ENCODE results near the gene RNFT2.
"Not testable (repeated sequence)": the region's sequence is repeated elsewhere in the genome, so short reads cannot be mapped to it uniquely, and the experiment has no call there.

Gene RNFT2

GRCh38 chr12:116799955-116800354, 61.8 kb downstream of the RNFT2 start:
- no peak for DNase-seq

GRCh38 chr12:116800918-116801317, 62.8 kb downstream of the RNFT2 start:
- no peak for DNase-seq

GRCh38 chr12:116802018-116802417, 63.9 kb downstream of the RNFT2 start:
- DNase-seq = no peak

GRCh38 chr12:116803013-116803736, 65.1 kb downstream of the RNFT2 start:
- DNase-seq = peak; percentile 11

- DNase-seq = no peak
These were observed 65.9 kb downstream of the RNFT2 start for GRCh38 chr12:116804051-116804450.

GRCh38 chr12:116806845-116807440, 68.8 kb downstream of the RNFT2 start:
- DNase-seq = no peak

GRCh38 chr12:116807546-116807945, 69.4 kb downstream of the RNFT2 start:
- DNase-seq = no peak

- DNase-seq = no peak
These were observed 70.3 kb downstream of the RNFT2 start for GRCh38 chr12:116808113-116809105.

- no peak for DNase-seq
These were observed 74.1 kb downstream of the RNFT2 start for GRCh38 chr12:116812238-116812637.

- no peak for DNase-seq
These were observed 75.3 kb downstream of the RNFT2 start for GRCh38 chr12:116813271-116814041.

GRCh38 chr12:116814766-116815165, 76.7 kb downstream of the RNFT2 start:
- DNase-seq = not testable (repeated sequence)

GRCh38 chr12:116818341-116818856, 80.3 kb downstream of the RNFT2 start:
- DNase-seq = no peak

GRCh38 chr12:116818948-116819832, 81.1 kb downstream of the RNFT2 start:
- peak; percentile 96 for DNase-seq

- DNase-seq = no peak
These were observed 82.0 kb downstream of the RNFT2 start for GRCh38 chr12:116820064-116820656.

- no peak for DNase-seq
These were observed 83.2 kb downstream of the RNFT2 start for GRCh38 chr12:116821291-116821690.

- no peak for DNase-seq
These were observed 89.3 kb downstream of the RNFT2 start for GRCh38 chr12:116827432-116827831.

GRCh38 chr12:116832353-116832752, 94.2 kb downstream of the RNFT2 start:
- no peak for DNase-seq

- no peak for DNase-seq
These were observed 95.4 kb downstream of the RNFT2 start for GRCh38 chr12:116833474-116833873.

- no peak for DNase-seq
These were observed 97.4 kb downstream of the RNFT2 start for GRCh38 chr12:116835484-116835883.

- DNase-seq = no peak
These were observed 99.0 kb downstream of the RNFT2 start for GRCh38 chr12:116837097-116837496.

- DNase-seq = no peak
These were observed 100.2 kb downstream of the RNFT2 start for GRCh38 chr12:116838365-116838764.
